Renal cortical epithelial cell (primary cell): ENCODE measurements around the gene TEKT5. TPM values are rescaled to one million over a fixed set of nuclear protein-coding genes. Genes with fewer than 3 reads are reported as not detected.
A peak's percentile ranks its signal among the peaks of the same experiment; 100 is the strongest.
"Not testable (repeated sequence)": the region's sequence is repeated elsewhere in the genome, so short reads cannot be mapped to it uniquely, and the experiment has no call there.

Experiments used
- DNase-seq: peaks from one replicate; pipeline ENCODE4 v3.0.0-alpha.2; 2011; ENCODE audit warnings: low read depth
- total RNA-seq: library from RNA; depleted of rRNA; stranded (reverse); fragments of >200 nt; gene quantifications from 2 replicates; pipeline ENCODE4 v1.2.3, GENCODE V29; 2014

TEKT5 gene
- total RNA-seq, 1 donor from 2014 or later: 0.25 TPM

GRCh38 chr16:10658943-10659342 lies 35.8 kb downstream of the TEKT5 start:
- no peak for DNase-seq

- no peak for DNase-seq
Observed at GRCh38 chr16:10657925-10658324, 36.8 kb downstream of the TEKT5 start.

GRCh38 chr16:10656618-10657017 lies 38.1 kb downstream of the TEKT5 start:
- no peak for DNase-seq

DNA sequence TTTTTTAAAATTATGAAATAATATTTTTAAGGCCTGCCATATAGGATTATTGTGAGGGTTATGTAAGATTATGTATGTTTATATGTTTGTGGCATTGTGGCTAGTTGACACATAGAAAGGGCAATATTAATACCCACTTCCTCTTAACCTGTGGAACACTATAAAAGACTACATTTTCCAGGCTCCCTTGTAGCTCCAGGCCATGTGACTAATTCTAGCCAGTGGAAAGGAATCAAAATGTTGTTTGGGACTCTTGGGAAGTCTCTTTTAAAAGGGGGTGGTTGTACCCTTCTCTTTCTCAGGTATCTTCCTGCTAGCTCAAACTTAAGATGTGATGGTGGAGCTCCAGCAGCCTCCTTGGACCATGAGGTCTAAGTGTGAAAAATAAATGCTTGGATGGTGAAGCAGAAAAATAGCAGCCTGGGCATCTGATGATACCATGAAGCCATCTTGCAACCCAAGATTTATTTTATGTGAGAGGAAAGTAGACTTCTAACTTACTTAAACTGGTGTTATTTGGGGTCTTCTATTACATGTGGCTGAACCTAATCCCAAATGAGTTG lies 39.2 kb downstream of the TEKT5 start:
- no peak for DNase-seq

GRCh38 chr16:10654592-10655414 lies 39.9 kb downstream of the TEKT5 start:
- DNase-seq: no peak

DNA sequence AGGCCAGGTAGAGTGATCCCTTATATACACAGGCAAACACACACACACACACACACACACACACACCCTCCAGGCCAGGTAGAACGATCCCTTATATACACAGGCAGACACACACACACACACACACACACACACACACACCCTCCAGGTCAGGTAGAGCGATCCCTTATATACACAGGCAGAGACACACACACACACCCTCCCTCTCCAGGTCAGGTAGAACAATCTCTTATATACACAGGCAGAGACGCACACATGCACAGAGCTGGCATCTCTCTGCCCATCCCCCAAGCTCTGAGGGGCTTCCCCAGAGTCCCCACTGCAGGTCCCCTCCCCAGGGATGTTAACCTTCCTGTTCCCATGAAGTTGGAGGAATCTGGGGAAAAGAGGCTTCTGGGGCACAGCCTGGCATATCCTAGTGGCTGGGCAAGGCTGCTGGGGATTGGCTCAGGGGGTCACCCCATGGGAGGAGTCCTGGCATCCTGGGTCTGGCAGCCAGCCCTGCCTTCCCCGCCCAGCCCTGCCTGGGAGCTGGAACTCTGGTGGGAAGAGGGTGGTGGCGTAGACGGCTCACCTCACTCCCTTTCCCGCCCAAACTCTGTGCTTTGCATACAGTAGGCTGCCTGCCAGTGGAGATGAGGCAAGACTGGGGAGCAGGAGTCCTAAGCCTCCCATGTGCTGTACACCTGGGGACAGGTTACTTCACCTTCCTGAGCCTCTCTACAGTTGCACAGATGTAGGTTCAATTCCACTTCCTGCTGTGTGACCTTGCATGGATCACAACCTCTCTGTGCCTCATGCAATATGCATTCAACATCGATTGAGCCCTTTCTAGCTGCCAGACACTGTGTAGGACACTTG lies 41.8 kb downstream of the TEKT5 start:
- peak; percentile 50 for DNase-seq

DNA sequence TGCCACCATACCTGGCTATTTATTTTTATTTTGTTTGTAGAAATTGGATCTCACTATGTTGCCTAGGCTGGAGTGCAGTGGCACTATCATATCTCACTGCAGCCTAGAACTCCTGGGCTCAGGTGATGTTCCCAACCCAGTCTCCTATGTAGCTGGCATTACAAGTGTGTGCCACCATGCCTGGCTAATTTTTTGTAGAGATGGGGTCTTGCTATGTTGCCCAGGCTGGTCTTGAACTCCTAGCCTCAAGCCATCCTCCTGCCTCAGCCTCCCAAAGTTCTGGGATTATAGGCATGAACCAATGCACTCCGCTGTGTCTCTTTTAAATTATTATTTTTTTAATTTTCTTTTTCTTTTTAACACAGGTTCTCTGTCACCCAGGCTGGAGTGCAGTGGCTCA lies 45.6 kb downstream of the TEKT5 start:
- DNase-seq: not testable (repeated sequence)

- peak; percentile 41 for DNase-seq
Observed at GRCh38 chr16:10647721-10648296, 46.9 kb downstream of the TEKT5 start.

- no peak for DNase-seq
Observed at GRCh38 chr16:10647264-10647720, 47.4 kb downstream of the TEKT5 start.

DNA sequence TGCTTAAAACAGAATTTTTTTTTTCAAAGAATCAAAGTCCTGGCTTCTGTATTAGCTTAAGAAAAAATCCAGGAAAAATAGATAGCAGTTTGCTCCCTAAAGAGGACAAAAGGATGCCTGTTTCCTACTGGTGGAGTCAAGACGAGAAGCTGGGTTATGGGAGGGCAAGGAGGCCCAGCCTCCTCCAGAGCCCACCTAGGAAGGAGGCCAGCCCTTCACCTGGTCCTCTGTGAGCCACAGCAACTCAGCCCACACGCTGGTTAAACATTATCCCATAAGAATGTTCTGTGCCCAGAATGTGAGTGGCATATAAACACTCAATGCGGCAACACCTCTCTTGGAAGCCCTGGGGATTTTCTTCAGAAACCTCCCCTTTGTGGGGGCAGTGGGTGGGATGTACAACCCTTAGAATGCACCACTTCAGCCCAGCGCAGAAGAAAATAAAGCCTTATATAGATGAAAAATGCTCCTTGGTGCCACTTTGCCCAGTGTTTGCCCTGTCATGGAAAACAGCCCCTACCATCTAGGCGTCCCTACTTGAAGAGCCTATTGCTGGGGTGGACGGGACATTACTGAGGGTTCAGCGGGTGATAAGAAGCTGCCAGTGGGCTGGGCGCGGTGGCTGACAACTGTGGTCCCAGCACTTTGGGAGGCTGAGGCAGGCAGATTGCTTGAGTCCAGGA lies 48.0 kb downstream of the TEKT5 start:
- DNase-seq: peak; percentile 82

- DNase-seq: peak; percentile 33
Observed at GRCh38 chr16:10646228-10646580, 48.5 kb downstream of the TEKT5 start.

- DNase-seq: no peak
Observed at GRCh38 chr16:10644092-10644491, 50.6 kb downstream of the TEKT5 start.

DNA sequence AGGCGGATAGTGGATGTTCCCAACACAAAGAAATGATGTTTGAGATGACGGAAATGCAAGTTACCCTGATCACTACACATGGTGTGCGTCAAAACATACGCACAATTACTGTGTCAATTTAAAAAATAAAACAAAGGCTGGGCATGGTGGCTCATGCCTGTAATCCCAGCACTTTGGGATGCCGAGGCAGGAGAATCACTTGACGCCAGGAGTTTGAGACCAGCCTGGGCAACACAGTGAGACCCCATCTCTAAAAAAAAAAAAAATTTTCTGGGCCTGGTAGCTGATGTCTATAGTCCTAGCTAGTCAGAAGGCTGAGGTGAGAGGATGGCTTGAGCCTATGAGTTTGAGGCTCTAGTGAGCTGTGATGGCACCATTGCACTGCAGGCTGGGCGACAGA lies 51.8 kb downstream of the TEKT5 start:
- DNase-seq: no peak

GRCh38 chr16:10641953-10642949 lies 52.5 kb downstream of the TEKT5 start:
- DNase-seq: no peak

DNA sequence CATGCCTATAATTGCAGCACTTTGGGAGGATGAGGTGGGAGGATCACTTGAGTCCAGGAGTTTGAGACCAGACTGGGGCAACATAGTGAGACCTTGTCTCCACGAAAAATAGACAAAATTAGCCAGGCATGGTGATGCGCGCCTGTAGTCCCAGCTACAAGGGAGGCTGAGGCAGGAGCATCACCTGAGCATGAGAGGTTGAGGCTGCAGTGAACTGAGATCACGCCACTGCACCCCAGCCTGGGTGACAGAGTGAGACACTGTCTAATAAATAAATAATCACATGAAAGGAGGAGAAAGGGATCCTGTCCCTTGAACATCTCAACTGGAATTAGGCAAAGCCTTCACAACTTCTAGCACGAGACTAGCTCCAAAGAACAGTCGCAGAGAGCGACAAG lies 53.2 kb downstream of the TEKT5 start:
- DNase-seq: no peak

DNA sequence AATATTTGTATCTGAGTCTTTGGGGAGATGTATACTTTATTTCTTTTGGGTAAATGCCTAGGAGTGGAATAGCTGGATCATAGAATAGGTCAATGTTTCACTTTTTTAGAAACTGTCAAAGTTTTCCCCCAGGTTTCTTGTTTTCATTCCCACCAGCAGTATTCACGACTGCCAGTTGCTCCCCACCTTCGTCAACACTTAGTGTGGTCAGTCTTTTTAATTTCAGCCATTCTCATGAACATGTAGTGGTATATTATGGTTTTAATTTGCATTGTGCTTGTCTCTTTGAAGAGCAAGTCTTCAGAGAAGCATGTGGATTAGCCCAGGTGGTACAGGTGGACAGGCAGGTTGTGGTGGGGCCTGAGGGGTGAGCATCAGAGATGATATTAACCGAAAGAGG lies 53.8 kb downstream of the TEKT5 start:
- no peak for DNase-seq

- DNase-seq: no peak
Observed at GRCh38 chr16:10638101-10638500, 56.6 kb downstream of the TEKT5 start.

GRCh38 chr16:10637337-10638037 lies 57.2 kb downstream of the TEKT5 start:
- DNase-seq: peak; percentile 39

DNA sequence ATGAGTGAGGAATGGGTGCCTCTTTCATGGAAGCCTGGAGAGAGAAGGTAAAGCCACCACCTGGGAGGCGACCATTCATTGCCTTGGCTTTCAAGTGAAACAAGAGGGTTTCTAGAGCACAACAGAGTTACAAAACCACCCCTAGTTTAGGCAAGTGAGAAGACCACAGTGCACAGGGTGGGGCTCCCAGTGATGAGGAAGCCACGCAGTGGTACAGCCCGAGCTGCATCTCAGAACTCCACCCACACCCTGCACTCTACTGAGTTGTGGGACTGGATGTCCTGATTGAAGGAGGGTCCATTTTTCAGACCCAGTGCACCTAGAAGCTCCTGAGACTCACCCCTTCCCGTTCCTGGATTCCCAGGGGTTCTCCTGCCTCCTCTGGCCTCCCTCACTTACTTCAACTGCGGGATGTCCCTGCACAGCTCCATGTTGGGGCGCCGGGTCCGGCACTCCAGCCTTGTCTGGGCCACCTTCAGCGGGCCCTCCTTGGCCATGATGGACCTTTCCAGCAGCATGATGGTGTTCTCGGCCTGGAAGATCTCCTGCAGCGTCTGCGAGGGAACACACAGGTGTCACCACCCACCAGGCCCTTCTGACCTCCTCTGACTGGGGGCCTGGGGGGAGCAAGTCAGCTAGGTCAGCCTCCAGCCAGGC lies 59.2 kb downstream of the TEKT5 start:
- DNase-seq: no peak
